HG03439 (cell line): ENCODE results near the gene MUC21.
"Not testable (repeated sequence)": the region's sequence is repeated elsewhere in the genome, so short reads cannot be mapped to it uniquely, and the experiment has no call there.

Experiments
- ATAC-seq: cut with Tn5 transposase; IDR thresholded peaks from one replicate; pipeline ENCODE4 v1.9.1; 2021; ENCODE audit warnings: mild to moderate bottlenecking, moderate library complexity; ENCODE audit not compliant: unreplicated experiment

MUC21 gene

DNA sequence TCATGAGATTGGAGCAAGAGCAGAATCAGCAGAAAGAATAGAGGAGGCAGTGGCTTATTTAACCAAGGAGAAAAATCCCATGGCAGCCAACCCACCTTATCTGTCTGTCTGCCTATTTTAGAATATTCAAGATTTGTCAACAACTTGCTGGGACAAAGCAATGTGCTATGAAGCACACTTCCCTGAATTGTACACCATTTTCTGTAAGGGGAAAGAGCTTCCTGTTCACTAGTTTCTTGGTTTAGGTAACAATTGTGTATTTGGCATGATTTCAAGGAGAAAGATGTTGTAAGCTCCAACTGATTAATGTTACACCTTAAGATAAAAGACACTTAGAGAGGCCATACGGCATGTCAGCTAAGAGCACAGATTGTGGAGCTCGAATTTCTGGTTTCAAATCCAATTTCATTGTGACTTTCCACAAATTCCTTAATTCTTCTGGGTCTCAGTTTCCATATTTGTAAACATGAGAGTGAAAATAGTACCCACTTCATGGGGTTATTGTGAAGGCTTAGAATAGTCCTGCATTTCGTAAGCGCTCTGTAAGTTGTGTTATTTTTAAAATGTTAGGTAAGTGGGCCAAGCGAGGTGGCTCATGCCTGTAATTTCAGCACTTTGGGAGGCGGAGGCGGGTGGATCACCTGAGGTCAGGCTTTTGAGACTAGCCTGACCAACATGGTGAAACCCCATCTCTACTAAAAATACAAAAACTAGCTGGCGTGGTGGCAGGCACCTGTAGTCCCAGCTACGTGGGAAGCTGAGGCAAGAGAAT lies 21.9 kb downstream of the MUC21 start:
- ATAC-seq, result no peak

DNA sequence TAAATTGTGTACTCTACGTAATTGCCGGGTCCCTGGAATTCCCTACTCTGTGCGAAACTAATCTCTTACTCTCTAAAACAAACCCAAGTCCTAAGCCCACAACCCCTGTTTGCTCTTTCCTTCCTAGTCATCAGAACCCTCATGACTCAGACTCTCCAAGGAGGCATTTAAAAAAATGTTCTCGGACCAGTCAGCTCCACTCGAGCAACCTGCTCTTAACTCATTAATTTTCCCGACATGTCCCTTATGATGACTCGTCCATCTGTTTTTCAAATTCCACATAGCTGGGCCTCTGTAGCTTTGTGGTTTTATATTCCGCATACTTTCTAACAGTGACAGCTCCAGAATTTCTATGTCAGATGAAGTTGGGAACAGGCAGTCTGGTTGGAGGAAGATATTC lies 24.2 kb downstream of the MUC21 start:
- no peak for ATAC-seq

DNA sequence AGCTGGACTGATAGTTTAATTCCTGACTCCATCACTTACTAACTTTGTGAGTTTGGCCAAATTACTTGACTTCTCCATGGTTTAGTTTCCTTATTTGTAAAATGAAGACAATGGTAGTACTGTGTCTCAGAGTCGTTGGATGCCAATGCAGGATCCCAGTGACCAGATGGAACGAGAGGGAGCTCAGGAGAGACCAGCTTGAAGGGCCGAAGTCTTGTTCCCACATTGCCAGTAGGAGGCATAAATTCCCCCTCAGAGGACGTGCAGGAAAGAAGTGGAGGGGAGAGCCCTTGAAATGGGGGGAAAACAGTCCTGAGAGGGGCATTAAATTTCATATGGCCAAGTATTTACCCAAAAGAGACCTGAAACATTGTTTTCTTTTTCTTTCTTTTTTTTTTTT lies 24.6 kb downstream of the MUC21 start:
- ATAC-seq, result no peak

DNA sequence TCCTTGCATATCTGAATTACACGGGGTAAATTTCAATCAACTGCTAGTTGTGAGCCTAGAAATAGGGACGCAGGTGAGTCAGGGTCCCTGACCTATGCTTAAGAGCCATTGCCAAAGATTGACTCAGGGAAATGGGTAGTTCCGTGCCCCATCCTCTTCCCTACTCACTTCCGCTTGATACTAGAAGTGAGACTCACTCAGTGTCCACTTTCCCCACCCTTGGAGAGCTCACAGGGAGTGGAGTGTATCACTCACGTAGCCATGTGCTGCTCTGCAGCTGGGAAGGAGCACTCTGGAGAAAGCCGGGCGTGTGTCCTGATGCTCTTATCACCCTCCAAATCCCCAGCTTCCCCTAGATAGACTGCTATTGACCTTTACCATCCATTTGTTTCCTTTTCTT lies 26.2 kb downstream of the MUC21 start:
- ATAC-seq, result no peak

DNA sequence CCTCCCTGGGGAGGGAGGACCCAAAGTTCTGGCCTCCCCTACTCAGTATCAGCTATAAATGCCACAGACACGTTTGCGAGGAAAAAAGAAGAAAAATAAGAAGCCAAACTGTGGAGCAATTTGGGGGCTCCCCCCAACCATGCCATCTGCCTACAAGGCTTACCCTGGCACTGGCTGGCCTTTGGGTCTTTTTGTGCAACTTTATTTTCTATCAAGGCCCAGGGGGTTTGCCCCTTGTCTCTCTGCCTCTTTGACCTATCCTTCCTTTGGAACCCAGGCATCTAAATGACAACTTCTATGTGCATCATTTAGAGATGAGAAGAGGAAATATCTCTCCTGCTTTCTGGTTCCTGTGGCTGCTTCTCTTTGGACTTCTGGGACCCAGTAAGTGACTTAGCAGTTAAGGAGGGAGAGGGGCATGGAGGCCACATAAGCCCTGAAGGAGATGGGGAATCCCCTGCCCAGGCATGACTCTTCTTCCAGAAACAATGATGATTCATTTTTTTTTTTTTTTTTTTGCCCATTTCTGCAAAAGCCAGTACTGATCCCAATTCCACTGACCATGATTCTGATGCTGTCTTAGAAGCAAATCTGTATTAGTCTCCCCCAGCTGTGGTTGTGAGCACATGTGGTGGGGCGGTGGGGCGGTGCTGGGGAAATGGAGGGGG lies 27.0 kb downstream of the MUC21 start, which contains the start of gene MUC22:
Gene MUC22, plus strand, starts transcription at position 82 of the 668 bp plus-strand sequence. Its CDS starts 233 bp downstream, at position 315.
- ATAC-seq, result no peak

DNA sequence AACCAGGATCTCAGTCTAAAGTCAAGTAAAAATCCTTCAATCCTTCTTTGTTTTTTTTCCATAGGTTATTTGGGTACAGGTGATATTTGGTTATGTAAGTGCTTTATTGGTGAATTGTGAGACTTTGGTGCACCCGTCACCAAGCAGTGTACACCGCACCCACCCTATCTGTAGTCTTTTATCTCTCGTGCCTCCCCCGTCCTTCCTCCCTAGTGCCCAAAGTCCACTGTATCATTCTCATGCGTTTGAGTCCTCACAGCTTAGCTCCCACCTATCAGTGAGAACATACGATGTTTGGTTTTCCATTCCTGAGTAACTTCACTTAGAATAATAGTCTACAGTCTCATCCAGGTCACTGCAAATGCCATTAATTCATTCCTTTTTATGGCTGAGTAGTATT lies 27.6 kb downstream of the MUC21 start:
- ATAC-seq, result no peak

DNA sequence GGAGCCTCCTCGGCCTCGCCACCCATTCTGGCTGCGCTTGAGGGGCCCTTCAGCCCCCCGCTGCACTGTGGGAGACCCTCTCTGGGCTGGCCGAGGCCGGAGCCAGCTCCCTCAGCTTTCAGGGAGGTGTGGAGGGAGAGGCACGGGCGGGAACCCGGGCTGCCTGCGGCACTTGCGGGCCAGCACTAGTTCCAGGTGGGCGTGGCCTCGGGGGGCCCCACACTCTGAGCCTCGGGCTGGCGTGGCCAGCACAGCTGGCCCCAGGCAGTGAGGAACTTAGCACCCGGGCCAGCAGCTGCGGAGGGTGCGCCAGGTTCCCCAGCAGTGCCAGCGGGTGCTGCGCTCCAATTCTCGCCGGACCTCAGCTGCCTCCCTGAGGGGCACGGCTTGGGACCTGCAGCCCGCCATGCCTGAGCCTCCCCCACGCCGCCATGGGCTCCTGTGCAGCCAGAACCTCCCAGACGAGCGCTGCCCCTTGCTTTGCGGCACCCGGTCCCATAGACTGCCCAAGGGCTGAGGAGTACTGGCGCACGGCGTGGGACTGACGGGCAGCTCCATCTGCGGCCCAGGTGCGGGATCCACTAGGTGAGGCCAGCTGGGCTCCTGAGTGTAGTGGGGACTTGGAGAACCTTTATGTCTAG lies 33.3 kb downstream of the MUC21 start:
- no peak for ATAC-seq

DNA sequence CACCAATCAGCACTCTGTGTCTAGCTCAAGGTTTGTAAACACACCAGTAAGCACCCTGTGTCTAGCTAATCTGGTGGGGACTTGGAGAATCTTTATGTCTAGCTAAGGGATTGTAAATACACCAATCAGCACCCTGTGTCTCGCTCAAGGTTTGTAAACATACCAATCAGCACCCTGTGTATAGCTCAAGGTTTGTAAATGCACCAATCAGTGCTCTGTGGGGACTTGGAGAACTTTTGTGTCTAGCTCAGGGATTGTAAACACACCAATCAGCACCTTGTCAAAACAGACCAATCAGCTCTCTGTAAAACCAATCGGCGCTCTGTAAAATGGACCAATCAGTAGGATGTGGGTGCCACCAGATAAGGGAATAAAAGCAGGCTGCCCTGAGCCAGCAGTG lies 33.9 kb downstream of the MUC21 start:
- not testable (repeated sequence) for ATAC-seq

DNA sequence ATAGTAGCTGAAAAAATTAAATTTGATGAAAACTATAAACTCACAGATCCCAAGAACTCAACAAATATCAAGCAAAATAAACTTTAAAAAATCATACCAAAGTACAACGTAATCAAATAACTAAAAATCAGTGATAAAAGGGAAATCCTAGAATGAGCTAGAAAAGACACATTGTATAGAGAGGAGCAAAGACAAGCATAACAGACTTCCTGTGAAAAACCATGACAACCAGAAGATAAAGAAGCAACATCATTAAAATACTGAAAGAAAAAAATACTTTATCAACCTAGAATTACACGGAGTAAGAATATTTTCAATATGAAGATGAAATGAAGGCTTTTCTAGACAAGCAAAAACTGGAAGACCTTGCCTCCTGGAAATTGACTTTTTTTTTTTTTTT lies 36.5 kb downstream of the MUC21 start:
- no peak for ATAC-seq

DNA sequence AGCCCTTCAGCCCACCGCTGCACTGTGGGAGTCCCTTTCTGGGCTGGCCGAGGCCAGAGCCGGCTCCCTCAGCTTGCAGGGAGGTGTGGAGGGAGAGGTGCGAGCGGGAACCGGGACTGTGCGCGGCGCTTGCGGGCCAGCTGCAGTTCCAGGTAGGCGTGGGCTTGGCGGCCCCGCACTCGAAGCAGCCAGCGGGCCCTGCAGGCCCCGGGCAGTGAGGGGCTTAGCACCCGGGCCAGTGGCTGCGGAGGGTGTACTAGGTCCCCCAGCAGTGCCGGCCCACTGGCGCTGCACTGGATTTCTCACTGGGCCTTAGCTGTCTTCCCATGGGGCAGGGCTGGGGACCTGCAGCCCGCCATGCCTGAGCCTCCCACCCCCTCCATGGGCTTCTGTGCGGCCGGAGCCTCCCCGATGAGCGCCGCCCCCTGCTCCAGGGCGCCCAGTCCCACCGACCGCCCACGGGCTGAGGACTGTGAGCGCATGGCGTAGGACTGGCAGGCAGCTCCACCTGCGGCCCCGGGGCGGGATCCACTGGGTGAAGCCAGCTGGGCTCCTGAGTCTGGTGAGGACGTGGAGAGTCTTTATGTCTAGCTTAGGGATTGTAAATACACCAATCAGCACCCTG lies 37.2 kb downstream of the MUC21 start:
- not testable (repeated sequence) for ATAC-seq

DNA sequence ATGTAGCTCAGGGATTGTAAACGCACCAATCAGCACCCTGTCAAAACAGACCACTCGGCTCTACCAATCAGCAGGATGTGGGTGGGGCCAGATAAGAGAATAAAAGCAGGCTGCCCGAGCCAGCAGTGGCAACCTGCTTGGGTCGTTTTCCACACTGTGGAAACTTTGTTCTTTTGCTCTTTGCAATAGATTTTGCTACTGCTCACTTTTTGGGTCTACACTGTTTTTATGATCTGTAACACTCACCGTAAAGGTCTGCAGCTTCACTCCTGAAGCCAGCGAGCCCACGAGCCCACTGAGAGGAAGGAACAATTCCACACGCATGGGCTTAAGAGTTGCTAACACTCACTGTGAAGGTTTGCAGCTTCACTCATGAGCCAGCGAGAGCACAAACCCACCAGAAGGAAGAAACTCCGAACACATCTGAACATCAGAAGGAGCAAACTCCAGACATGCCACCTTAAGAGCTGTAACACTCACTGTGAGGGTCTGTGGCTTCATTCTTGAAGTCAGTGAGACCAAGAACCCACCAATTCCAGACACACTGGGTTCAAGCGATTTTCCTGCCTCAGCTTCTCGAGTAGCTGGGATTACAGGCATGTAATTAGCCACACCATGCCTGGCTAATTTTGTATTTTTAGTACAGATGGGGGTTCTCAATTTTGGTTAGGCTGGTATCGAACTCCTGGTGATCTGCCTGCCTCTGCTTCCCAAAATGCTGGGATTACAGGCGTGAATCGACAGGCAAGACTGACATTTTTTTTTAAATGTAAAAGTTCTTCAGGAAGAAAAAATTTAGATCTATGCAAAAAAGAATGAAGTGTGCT lies 38.4 kb downstream of the MUC21 start:
- ATAC-seq, result not testable (repeated sequence)

DNA sequence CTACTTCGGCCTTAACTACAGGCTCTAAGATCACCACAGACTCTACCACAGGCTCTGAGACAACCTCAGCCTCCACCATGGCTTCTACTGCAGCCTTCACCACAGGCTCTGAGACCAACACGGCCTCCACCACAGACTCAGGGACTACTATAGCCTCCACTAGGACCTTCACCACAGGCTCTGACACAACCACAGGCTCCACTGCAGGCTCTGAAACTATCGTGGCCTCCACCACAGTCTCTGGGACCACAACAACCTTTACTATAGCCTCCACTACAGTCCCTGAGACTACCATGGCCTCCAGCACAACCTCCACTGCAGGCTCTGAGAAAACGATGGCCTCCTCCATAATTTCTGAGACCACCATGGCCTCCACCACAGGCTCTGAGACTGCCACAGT lies 42.1 kb downstream of the MUC21 start:
- ATAC-seq, result no peak

DNA sequence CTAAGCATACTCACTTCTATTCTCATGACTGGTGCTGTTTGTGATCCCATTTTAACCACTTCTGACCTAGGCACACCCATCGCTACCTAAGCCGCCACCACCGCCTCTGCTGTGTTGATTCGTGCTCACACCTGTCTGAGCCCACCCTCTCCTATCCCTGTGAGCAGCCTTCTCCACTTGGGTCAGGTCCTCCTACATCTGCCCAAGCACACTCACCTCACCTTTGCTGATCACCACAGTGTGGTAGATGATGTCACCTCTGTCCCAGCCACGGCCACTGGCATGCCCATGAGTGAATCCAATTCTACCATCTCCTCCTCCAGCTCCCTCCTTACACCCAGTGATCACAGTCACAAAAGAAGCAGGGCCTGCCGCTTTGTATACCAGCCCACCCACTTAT lies 47.6 kb downstream of the MUC21 start:
- no peak for ATAC-seq

DNA sequence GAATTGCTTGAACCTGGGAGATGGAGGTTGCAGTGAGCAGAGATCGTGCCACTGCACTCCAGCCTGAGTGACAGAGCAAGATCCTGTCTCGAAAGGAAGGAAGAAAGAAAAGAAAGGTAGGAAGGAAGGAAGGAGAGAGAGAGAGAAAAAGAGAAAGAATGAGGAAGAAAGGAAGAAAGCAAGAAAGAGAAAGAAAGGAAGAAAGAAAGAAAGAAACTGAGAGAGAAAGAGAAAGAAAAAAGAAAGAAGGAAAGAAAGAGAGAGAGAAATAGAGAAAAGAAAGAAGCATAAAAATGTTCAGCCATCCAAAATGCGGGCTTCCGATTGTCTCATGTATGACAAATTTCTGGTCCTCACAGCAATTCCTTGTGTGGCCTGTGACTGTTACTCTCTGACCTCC lies 49.6 kb downstream of the MUC21 start:
- ATAC-seq, result no peak

DNA sequence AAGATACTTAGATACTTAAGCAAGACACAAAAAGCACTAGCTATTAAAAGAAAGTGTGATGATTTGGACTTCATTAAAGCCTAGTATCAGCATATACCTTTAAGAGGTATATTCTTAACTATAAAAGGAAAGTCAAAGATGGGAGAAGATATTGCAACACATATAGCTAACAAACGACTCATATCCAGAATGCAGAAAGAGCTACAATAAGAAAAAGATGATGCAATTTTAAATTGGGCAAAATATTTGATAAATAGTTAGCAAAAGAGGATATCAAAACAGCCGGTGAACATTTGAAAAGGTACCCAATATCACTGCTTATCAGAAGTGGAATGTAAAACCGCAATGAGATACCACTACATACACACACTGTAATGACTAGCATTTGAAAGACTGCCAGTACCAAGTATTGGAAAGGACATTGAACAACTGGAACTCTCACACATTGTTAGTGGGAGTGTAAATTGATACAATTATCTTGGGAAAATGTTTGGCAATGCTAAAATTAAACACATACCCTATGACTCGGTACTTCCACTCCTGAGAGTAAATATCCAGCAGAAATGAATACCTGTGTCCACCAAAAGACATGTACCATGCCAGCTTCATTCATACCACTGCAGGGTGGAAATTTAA lies 52.5 kb downstream of the MUC21 start:
- ATAC-seq, result no peak

DNA sequence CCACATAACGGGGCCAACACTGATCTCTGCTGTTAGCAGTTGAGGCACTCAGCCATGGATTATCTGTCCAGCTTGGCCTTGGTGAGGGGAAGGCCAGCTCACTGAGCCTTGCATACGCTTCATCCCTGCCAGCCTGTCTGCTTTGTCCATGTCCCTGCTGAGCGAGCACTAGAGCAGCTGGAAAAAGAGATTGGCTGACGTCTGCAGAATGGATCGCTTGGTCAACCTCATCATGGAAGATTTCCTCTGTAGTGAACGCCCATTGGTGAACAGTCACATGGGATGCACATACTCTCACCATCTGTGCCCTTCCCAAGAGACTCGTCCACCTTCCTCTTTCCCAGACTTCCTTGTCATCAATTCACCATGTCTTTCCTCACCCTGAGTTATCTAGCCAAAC lies 53.7 kb downstream of the MUC21 start:
- ATAC-seq, result no peak

DNA sequence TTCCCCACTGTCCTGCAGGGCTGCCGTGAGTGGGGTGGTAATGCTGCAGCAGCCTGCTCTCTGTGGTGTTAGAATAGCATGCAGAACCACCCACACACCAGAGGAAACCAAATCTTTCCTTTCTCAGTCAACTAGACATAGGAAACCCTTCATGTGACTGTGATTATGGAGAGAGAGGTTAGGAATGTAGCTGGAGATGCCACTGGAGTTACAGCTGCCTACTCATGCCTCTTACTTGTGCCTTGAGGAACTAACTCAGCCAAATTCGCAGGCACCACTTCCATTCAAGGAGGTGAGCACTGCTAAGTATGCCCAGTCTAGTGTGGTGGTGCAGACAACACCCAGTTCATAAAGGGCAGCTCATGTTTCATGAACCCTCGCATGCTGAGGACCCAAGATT lies 54.2 kb downstream of the MUC21 start:
- ATAC-seq, result no peak

DNA sequence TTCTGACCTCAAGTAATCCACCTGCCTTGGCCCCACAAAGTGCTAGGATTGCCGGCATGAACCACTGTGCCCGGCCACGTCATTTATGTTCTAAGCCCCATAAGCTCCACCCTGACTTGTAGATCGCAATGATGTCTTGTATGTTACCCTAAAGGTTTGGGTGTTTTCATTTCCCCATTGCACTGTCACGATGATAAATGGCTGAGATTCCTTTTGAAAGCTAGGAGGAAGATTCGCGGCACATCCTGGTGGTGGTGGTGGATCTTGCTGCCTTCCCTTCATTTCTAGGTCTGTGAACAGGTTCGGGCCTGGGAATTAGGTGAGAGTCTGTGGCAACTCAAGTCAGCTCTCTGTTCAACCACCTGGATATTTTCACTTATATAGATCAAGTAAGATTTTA lies 55.0 kb downstream of the MUC21 start:
- ATAC-seq, result no peak
